ENCODE data around the gene ZNF618.

- TF ChIP-seq CTCF (optimal IDR thresholded peaks at IDR 0.05 in 1 of 3, IDR thresholded peaks at IDR 0.05 in 1 of 3, conservative IDR thresholded peaks at IDR 0.05 in 1 of 3; ENCODE audit: extremely low read depth in 1 of 3, insufficient read depth in 2 of 3, low read length in 3 of 3) (no peak), EZH2 (IDR thresholded peaks at IDR 0.05; ENCODE audit: low read length) (no peak)
Observed at GRCh38 chr9:113873926-113874325, 2.2 kb upstream of the ZNF618 start.
